Measurements from ENCODE around the gene PARD3B.

- no peak for TF ChIP-seq ZNF384 (IDR thresholded peaks at IDR 0.05)
- TF ChIP-seq FOXA1 (IDR thresholded peaks at IDR 0.05): no peak
- no peak for TF ChIP-seq LEF1 (IDR thresholded peaks at IDR 0.05; ENCODE audit: borderline replicate concordance)
- TF ChIP-seq FOXK2 (IDR thresholded peaks at IDR 0.05): no peak
- no peak for TF ChIP-seq NFRKB (IDR thresholded peaks at IDR 0.05)
- TF ChIP-seq SUZ12 (IDR thresholded peaks at IDR 0.05): no peak
- TF ChIP-seq TARDBP (IDR thresholded peaks at IDR 0.05): no peak
- no peak for TF ChIP-seq ELF4 (IDR thresholded peaks at IDR 0.05)
Measured at GRCh38 chr2:204909791-204910190, 364.5 kb downstream of the PARD3B start.
